LNCaP clone FGC (cell line): ENCODE results near the gene IPPK.

Experiments
- DNase-seq: peaks from one replicate; pipeline ENCODE4 v3.0.0-alpha.2; 2011; ENCODE audit warnings: low read depth
- H3K4me3 ChIP-seq: 2 replicates; pipeline ENCODE4 v1.5.1; 2011; ENCODE audit warnings: mild to moderate bottlenecking, low read depth, low read length, control low read depth
- TF ChIP-seq, protein P1 (sequence below): IDR thresholded peaks from 2 replicates; pipeline ENCODE4 v1.5.1; 2012; ENCODE audit warnings: mild to moderate bottlenecking; ENCODE audit not compliant: control insufficient read depth, insufficient read depth; ENCODE audit errors: extremely low read depth

IPPK gene

DNA sequence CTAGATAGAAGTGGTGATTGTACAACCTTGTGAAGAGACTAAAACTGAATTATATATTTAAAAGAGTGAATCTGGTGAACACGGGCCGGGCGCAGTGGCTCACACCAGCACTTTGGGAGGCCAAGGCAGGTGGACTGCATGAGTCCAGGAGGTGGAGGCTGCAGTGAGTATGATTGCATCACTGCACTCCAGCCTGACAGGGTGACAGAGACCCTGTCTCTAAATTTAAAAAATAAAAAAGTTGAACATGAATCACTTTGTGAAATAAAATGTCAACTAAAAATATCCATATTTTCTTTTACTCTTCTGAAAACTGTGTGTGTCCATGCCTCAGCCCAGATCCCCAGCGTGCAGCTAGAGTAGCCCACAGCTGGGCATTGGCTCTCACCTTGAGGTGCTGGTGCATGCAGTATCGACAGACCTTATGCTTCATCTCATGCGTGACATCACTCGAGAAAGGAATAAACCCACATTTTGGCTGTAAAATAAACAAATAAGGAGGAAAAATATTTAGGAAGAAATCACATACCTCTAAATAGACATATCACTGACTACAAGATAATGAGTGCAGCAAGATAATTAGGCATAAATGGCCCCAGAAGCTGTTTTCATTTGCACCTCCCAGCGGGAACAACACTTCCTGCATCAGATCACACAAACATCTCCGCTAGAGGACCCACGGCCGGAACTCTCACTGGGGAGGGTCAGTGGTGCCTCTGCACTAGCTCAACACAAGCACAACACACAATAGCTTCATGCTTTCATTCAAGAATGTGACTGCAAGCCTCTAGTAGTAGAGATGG is 22.1 kb downstream of the IPPK start:
- DNase-seq: no peak
- H3K4me3 ChIP-seq: no peak overlapping the region
- TF ChIP-seq, protein P1, sequence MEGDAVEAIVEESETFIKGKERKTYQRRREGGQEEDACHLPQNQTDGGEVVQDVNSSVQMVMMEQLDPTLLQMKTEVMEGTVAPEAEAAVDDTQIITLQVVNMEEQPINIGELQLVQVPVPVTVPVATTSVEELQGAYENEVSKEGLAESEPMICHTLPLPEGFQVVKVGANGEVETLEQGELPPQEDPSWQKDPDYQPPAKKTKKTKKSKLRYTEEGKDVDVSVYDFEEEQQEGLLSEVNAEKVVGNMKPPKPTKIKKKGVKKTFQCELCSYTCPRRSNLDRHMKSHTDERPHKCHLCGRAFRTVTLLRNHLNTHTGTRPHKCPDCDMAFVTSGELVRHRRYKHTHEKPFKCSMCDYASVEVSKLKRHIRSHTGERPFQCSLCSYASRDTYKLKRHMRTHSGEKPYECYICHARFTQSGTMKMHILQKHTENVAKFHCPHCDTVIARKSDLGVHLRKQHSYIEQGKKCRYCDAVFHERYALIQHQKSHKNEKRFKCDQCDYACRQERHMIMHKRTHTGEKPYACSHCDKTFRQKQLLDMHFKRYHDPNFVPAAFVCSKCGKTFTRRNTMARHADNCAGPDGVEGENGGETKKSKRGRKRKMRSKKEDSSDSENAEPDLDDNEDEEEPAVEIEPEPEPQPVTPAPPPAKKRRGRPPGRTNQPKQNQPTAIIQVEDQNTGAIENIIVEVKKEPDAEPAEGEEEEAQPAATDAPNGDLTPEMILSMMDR: no peak

DNA sequence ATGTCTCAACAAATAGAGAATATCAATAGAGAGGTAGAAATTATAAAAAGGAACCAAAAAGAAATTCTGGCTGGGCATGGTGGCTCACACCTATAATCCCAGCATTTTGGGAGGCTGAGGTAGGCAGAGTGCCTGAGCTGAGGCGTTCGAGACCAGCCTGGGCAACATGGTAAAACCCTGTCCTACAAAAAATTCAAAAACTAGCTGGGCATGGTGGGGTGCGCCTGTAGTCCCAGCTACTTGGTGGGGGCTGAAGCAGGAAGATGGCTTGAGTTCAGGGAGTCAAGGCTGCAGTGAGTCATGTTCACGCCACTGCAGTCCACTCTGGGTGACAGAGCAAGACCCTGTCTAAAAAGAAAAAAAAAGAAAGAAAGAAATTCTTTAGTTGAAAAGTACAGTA is 24.9 kb downstream of the IPPK start:
- DNase-seq: no peak
- TF ChIP-seq, protein P1: no peak
- no peak overlapping the region for H3K4me3 ChIP-seq

DNA sequence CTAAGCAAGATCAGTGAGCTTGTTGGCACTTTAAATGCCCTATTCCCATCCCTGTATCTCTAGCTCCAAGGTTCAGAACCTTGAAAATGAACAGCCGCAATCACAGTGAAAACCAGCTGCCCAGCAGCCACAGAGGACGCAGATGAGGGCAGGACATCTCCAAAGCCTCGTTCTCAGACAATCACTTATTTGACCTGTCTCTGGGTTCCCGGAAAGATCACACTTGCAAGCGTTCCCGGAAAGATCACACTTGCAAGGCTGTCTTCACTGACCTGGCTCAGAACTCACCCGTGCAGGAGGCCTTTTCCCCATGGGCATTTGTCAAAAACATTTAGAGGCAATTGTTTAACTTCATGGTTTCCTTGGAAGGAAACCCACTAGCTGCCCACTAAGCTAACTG is 25.7 kb downstream of the IPPK start:
- no peak for DNase-seq
- TF ChIP-seq, protein P1: no peak
- H3K4me3 ChIP-seq: no peak overlapping the region

DNA sequence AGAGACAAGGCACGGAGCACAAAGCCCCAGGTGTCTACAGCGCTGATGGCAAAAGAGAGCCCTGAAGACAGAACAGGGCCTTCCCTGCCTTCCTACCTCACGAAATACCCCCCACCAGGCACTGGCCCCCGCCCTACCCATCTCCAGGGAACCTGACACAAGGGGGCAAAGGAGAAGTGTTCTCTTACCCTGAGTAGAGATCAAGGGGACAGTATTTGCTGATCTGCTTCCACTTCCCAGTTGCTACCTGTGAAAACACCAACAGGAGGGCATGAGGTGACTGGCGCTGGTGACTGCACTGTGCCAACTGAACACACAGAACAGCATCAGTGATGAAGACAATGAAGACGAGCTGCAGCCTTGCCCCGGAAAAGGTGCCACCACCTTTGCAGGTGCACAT is 27.4 kb downstream of the IPPK start:
- DNase-seq: no peak
- TF ChIP-seq, protein P1: no peak
- H3K4me3 ChIP-seq: no peak overlapping the region

DNA sequence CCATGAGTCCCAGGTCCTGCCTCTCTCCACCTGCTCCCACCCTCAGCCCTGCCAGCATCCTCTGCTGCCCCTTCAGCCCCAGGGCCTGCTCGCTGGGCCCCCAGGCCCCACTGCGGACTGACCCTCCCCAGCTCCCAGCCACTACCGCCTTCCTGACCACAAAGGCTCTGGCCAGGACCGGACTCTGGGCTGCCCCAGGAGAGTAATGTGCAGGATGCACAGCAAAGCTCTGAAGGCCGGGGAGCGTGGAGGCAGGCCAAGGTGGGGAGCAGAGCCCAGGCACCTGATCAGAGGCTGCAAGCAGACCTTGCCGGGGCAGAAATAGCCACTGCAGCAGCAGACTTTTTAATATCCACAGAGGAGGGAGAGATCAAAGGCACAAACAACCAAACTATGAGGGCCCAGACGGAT is 27.9 kb downstream of the IPPK start:
- TF ChIP-seq, protein P1: no peak
- DNase-seq: no peak
- H3K4me3 ChIP-seq: no peak overlapping the region

DNA sequence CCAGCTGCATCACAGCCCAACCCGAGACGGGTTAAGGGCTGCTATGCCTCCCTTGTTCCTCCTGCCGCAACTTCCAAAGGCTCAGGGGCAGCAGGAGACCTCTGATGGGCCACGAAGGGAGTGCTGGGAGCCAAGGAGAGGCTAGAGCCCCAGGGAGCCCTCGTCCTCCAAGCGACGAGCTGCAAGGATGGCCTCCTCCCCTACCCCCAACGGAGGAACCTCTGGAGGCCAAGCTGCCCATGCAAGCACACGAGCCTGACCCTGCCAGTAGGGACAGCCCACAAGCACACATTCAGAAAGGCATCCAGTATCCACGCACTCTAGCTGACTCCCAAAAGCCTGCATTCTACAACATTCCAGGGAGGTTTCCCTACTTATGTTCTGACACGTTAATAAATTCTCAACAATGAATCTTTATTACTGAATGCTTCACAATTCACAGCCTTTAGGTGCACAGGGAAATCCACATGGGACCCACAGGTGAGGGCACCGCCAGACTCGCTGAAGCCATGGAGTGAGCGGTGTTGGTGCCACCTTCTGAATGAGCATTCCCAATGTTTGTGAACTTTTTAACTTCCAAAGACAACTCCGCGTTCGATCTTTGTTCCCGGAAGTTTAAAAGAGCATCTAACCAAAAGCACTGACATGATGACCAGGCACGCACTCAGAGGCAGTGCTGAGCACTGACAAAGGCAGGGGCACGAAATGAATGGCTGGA is 28.7 kb downstream of the IPPK start:
- no peak for DNase-seq
- H3K4me3 ChIP-seq: no peak overlapping the region
- TF ChIP-seq, protein P1: no peak
